Colonic mucosa (tissue), 4 donors: ENCODE results near the gene EDC3. TPM values are rescaled to one million over a fixed set of nuclear protein-coding genes. Genes with fewer than 3 reads are reported as not detected.
A peak's percentile ranks its signal among the peaks of the same experiment; 100 is the strongest.

Source experiments
- DNase-seq: peaks from one replicate; pipeline ENCODE4 v3.0.0-alpha.2; 2020
- H3K27ac ChIP-seq: fragments of 200-600 bp; one replicate; pipeline ENCODE4 v1.8.0; 2021
- H3K27me3 ChIP-seq: fragments of 200-600 bp; one replicate; pipeline ENCODE4 v1.8.0; 2021
- H3K36me3 ChIP-seq: fragments of 200-600 bp; one replicate; pipeline ENCODE4 v1.8.0; 2021
- H3K4me1 ChIP-seq: fragments of 200-600 bp; one replicate; pipeline ENCODE4 v1.8.0; 2021; ENCODE audit warnings: mild to moderate bottlenecking
- H3K4me3 ChIP-seq: fragments of 200-600 bp; one replicate; pipeline ENCODE4 v1.8.0; 2021
- H3K9ac ChIP-seq, 2 donors: one replicate each; pipeline ENCODE4 v1.7.0; 2013; ENCODE audit warnings: control low read depth in 2 of 2, low read depth in 2 of 2, low read length in 2 of 2
- H3K9me3 ChIP-seq: fragments of 200-600 bp; one replicate; pipeline ENCODE4 v1.8.0; 2021
- CTCF ChIP-seq: fragments of 200-600 bp; IDR thresholded peaks from one replicate; pipeline ENCODE4 v1.8.0; 2022; ENCODE audit warnings: antibody characterized with exemption, mild to moderate bottlenecking
- intact Hi-C: fragments of 100-400 bp; cut with DNase I; formaldehyde crosslinking; loops from one replicate; pipeline ENCODE4 v1.14.1; 2022
- total RNA-seq, 2 donors: library from RNA; stranded (reverse); fragmentation: NEBNext Ultra II Directional in 1 of 2; extraction: Animal tissue kit (Norgen Biotek cat#: 25700) in 1 of 2; gene quantifications; one replicate each; pipeline ENCODE4 v1.2.1, GENCODE V29; 2021
- donor health status: healthy.
- donor health status: DM: no; HTN: no; CAD: no.
- donor health status: DM: no; HTN: no; CAD: no.

Gene EDC3
- total RNA-seq, 2 donors from 2014 or later = 21.3 to 32.7 TPM

- intact Hi-C loops = loop anchor here (5.0 to 10.0 kb wide), 2 partner anchors 78 to 155 kb away; partner anchors contain the start of genes ARID3B and UBL7
- no peaks in the 10 kb centered on the region for H3K27me3 ChIP-seq
- no peak overlapping the region for H3K4me3 ChIP-seq
- no peak for DNase-seq
- TF ChIP-seq CTCF = no peak
- H3K36me3 ChIP-seq = peaks cover 40% of the 10 kb centered on the region
- H3K9me3 ChIP-seq = no peaks in the 10 kb centered on the region
- no peak overlapping the region for H3K9ac ChIP-seq
- H3K27ac ChIP-seq = no peak overlapping the region
- peaks cover 20% of the 10 kb centered on the region for H3K4me1 ChIP-seq
Observed at GRCh38 chr15:74619916-74620635, 75.7 kb downstream of the EDC3 start.

DNA sequence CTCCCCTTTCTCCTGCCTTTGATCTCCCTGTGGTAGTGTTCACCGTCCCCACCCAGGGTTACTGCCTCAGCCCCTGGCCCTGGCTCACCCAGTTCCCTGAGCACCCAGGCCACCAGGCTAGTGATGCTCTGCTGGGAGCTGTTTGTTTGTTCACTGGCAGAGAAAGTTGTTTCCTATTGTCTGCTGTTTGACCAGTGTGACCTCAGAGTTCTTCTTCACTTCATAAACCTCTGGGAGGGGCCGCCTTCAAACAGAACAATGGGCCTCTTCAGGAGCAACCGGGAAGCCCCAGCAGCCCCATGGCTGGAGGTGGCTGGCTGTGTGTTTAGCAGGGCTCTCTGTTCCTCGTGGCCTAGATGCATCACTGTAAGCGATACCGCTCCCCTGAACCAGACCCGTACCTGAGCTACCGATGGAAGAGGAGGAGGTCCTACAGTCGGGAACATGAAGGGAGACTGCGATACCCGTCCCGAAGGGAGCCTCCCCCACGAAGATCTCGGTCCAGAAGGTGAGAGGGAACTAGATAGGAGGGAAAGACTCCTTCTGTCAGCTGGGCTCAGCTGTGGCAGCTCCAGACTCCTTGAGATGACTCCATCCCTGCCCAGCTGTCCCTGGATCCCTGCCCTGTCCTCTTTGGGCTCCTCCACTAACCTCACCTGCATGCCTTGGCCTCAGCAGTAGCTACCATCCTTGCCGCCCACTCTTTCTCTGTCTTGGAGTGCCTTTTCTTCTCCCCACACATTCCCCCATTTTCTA, 76.8 kb downstream of the EDC3 start:
- DNase-seq = no peak
- Histone ChIP-seq H3K27me3 (no peaks in the 10 kb centered on the region), H3K9ac (no peak overlapping the region), H3K9me3 (no peaks in the 10 kb centered on the region), H3K4me1 (peaks cover 20% of the 10 kb centered on the region), H3K27ac (no peak overlapping the region), H3K4me3 (no peak overlapping the region), H3K36me3 (peaks cover 38% of the 10 kb centered on the region)
- TF ChIP-seq CTCF = no peak
- intact Hi-C loops = loop anchor here (5.0 to 10.0 kb wide), 2 partner anchors 77 to 154 kb away; partner anchors contain the start of genes ARID3B and UBL7

GRCh38 chr15:74616996-74617395, 78.8 kb downstream of the EDC3 start:
- TF ChIP-seq CTCF = no peak
- no peak for DNase-seq
- no peak overlapping the region for H3K27ac ChIP-seq
- H3K9me3 ChIP-seq = no peaks in the 10 kb centered on the region
- H3K4me1 ChIP-seq = peaks cover 20% of the 10 kb centered on the region
- H3K36me3 ChIP-seq = peaks cover 18% of the 10 kb centered on the region
- intact Hi-C loops = loop anchor here (5.0 to 10.0 kb wide), 2 partner anchors 75 to 152 kb away; partner anchors contain the start of genes ARID3B and UBL7
- H3K9ac ChIP-seq = peak overlapping the region; percentile 99 to 100
- H3K27me3 ChIP-seq = no peaks in the 10 kb centered on the region
- peak overlapping the region; percentile 99 for H3K4me3 ChIP-seq

GRCh38 chr15:74616366-74616939, 79.4 kb downstream of the EDC3 start:
- DNase-seq = peak; percentile 92
- Histone ChIP-seq H3K4me1 (peaks cover 20% of the 10 kb centered on the region), H3K9ac (peak overlapping the region; percentile 99 to 100), H3K36me3 (peaks cover 17% of the 10 kb centered on the region), H3K9me3 (no peaks in the 10 kb centered on the region), H3K4me3 (peak overlapping the region; percentile 99), H3K27me3 (no peaks in the 10 kb centered on the region), H3K27ac (peak overlapping the region; percentile 97)
- intact Hi-C loops = loop anchor here (5.0 to 10.0 kb wide), 2 partner anchors 74 to 152 kb away; partner anchors contain the start of genes ARID3B and UBL7
- no peak for TF ChIP-seq CTCF
